H1 (cell line): ENCODE data around the gene TADA2B. TPM values are rescaled to one million over a fixed set of nuclear protein-coding genes. Genes with fewer than 3 reads are reported as not detected.

ENCODE experiments used
- ATF2 ChIP-seq: IDR thresholded peaks from 2 replicates; pipeline ENCODE4 v1.6.1; 2012; ENCODE audit warnings: low read length, inconsistent platforms
- CBX8 ChIP-seq: fragments of 300-800, 300-1000 bp; sonication (generic); IDR thresholded peaks from 2 replicates; pipeline ENCODE4 v1.7.1; 2016; ENCODE audit warnings: low read depth, low read length, borderline replicate concordance
- CTCF ChIP-seq, 3 experiments: IDR thresholded peaks; 1 replicate in 2 of 3; 2 replicates in 1 of 3; pipeline versions ENCODE4 v1.5.1 to v1.6.1; 2011; ENCODE audit warnings: low read length in 3 of 3, mild to moderate bottlenecking in 3 of 3, inconsistent platforms in 2 of 3, low read depth in 1 of 3, moderate library complexity in 1 of 3; ENCODE audit not compliant: insufficient read depth in 1 of 3; ENCODE audit errors: control extremely low read depth in 1 of 3
- FOSL1 ChIP-seq: IDR thresholded peaks from 2 replicates; pipeline ENCODE4 v1.6.1; 2011; ENCODE audit warnings: mild to moderate bottlenecking, low read depth, low read length, moderate library complexity; ENCODE audit not compliant: insufficient read depth
- RBBP5 ChIP-seq: IDR thresholded peaks from 2 replicates; pipeline ENCODE4 v1.7.1; 2012; ENCODE audit warnings: low read depth, mild to moderate bottlenecking, inconsistent platforms, low read length, moderate library complexity, borderline replicate concordance
- SIX5 ChIP-seq: IDR thresholded peaks from 2 replicates; pipeline ENCODE4 v1.6.1; 2011; ENCODE audit warnings: mild to moderate bottlenecking, low read depth, low read length
- polyA plus RNA-seq, 7 experiments: library from polyadenylated mRNA; depleted of rRNA in 3 of 7; stranded (reverse) in 5 of 7; unstranded in 2 of 7; fragments of >200 nt in 5 of 7; fragments of 200-250 nt in 2 of 7; gene quantifications; 1 replicate in 5 of 7; 2 replicates in 1 of 7; 4 replicates in 1 of 7; pipeline versions ENCODE4 v1.2.1 to v1.2.3, GENCODE V29; 2011 to 2013; ENCODE audit warnings: missing spikeins in 2 of 7, mixed read lengths in 2 of 7
- total RNA-seq: library from RNA; stranded (reverse); fragmentation: NEBNext Ultra II Directional; extraction: Animal tissue kit (Norgen Biotek cat#: 25700); gene quantifications from 2 replicates; pipeline ENCODE4 v1.2.1, GENCODE V29; 2021

TADA2B gene
- total and polyA plus RNA-seq, 2 of the 8 experiments (the other 6 are each of a cell fraction or from before 2014, with no cell fraction given): 5.7 to 12.1 TPM

DNA sequence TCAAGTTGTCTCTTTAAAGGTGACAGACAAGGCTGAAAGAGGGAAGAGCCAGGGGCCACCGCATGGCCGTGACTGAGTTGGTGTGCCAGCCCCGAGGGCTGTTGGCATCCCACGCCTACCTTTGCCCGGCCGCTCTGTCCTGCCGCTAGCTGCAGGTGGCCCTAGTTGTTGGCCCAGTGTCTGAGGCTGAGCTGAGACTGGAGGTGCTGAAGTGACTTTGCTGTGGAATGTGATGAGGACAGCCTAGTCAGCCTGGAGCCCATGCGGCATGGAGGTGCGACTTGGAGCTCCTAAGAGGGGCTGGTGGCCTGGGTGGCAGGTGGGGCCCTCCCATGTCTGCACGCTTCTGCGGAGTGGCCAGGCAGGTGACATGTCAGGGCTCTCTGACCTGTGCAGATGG lies 6.6 kb downstream of the TADA2B start (continued):
- TF ChIP-seq CBX8 (no peak), FOSL1 (no peak), SIX5 (no peak), CTCF (IDR thresholded peaks at IDR 0.05; ENCODE audit: control extremely low read depth in 1 of 3, insufficient read depth in 1 of 3, low read depth in 1 of 3, low read length in 3 of 3) (no peak), RBBP5 (no peak), ATF2 (no peak)
- TF ChIP-seq, all 59 proteins: peak for 0
